ENCODE data around the gene VWA3A.

The VWA3A gene

DNA sequence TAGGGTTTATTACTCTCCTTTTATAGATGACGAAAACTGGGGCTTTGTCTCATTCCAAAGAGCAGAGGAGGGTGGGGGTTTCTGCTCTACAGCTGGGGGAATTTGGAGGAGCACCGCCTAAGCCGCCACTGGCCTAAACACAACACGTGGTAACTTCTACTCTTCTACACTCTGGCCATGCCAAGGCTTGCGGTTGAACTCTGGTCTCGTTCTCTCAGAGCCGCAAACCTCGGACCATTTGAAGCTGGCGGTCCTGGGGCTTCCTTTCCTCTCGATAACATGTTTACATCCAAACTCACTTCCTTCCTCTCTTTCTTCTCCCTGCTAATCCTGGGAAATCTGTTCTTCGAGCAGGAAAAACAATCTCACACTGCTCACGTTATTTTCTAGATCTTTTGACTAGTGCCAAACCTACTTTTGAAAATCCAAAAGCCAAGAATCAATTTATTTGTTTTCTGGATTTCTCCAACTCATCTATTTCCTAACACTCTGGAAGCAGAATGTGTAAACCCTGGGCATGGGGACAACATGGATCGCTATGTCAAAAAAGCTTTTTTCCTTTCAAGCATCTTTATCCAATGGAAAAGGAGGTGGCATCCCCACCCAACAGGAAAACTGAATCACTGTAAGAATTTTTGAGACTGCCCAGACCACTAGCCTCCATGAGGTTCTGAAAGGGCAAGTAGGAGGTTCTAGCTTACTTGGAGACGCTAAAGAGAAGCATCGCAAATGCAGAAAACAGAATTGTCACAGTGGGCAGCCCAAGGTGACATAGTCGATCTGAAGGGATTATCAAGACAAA lies 100.1 kb downstream of the VWA3A start:
- TF ChIP-seq, protein P1, sequence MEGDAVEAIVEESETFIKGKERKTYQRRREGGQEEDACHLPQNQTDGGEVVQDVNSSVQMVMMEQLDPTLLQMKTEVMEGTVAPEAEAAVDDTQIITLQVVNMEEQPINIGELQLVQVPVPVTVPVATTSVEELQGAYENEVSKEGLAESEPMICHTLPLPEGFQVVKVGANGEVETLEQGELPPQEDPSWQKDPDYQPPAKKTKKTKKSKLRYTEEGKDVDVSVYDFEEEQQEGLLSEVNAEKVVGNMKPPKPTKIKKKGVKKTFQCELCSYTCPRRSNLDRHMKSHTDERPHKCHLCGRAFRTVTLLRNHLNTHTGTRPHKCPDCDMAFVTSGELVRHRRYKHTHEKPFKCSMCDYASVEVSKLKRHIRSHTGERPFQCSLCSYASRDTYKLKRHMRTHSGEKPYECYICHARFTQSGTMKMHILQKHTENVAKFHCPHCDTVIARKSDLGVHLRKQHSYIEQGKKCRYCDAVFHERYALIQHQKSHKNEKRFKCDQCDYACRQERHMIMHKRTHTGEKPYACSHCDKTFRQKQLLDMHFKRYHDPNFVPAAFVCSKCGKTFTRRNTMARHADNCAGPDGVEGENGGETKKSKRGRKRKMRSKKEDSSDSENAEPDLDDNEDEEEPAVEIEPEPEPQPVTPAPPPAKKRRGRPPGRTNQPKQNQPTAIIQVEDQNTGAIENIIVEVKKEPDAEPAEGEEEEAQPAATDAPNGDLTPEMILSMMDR (IDR thresholded peaks at IDR 0.05; ENCODE audit: low read depth, low read length, poor library complexity, severe bottlenecking): no peak
- no peak for TF ChIP-seq EZH2phosphoT487 (IDR thresholded peaks at IDR 0.05; ENCODE audit: borderline replicate concordance, low read length)
- H3K4me3 ChIP-seq (ENCODE audit: low read length): peak overlapping the region; percentile 75
- 0 out of 2 replicates have a peak overlapping the region, but pooled peaks have one; percentile 43 for H3K27ac ChIP-seq (ENCODE audit: low read depth, low read length)
- no peaks in the 10 kb centered on the region for H3K36me3 ChIP-seq (ENCODE audit: control insufficient read depth, low read length)
- H3K4me1 ChIP-seq (ENCODE audit: control insufficient read depth, low read length): peaks cover 46% of the 10 kb centered on the region
- no peaks in the 10 kb centered on the region for H3K79me2 ChIP-seq (ENCODE audit: control insufficient read depth, low read length)
- peak overlapping the region; percentile 86 for H3K4me2 ChIP-seq (ENCODE audit: low read length)
- H3K9me3 ChIP-seq (ENCODE audit: control insufficient read depth, insufficient read depth, low read length): no peaks in the 10 kb centered on the region
- no peaks in the 10 kb centered on the region for H3K9me2 ChIP-seq (replicated peaks; ENCODE audit: control insufficient read depth, low read length)
- no peaks in the 10 kb centered on the region for H3K27me3 ChIP-seq (ENCODE audit: control insufficient read depth, low read length)
- H3F3A ChIP-seq (ENCODE audit: control insufficient read depth, insufficient read depth): peaks cover 11% of the 10 kb centered on the region; the same call in 1 of the 2 replicates
- no peaks in the 10 kb centered on the region for H4K20me1 ChIP-seq (ENCODE audit: control insufficient read depth, insufficient read depth, low read depth, low read length)

GRCh38 chr16:22193063-22193411 lies 100.7 kb downstream of the VWA3A start:
- TF ChIP-seq, protein P1 (IDR thresholded peaks at IDR 0.05; ENCODE audit: low read depth, low read length, poor library complexity, severe bottlenecking): no peak
- TF ChIP-seq EZH2phosphoT487 (IDR thresholded peaks at IDR 0.05; ENCODE audit: borderline replicate concordance, low read length): no peak
- no peaks in the 10 kb centered on the region for H4K20me1 ChIP-seq (ENCODE audit: control insufficient read depth, insufficient read depth, low read depth, low read length)
- no peaks in the 10 kb centered on the region for H3K36me3 ChIP-seq (ENCODE audit: control insufficient read depth, low read length)
- H3K9me3 ChIP-seq (ENCODE audit: control insufficient read depth, insufficient read depth, low read length): no peaks in the 10 kb centered on the region
- H3K4me1 ChIP-seq (ENCODE audit: control insufficient read depth, low read length): peaks cover 46% of the 10 kb centered on the region
- no peaks in the 10 kb centered on the region for H3K9me2 ChIP-seq (replicated peaks; ENCODE audit: control insufficient read depth, low read length)
- no peaks in the 10 kb centered on the region for H3K27me3 ChIP-seq (ENCODE audit: control insufficient read depth, low read length)
- H3K79me2 ChIP-seq (ENCODE audit: control insufficient read depth, low read length): no peaks in the 10 kb centered on the region
- H3K27ac ChIP-seq (ENCODE audit: low read depth, low read length): no peak overlapping the region
- H3K4me2 ChIP-seq (ENCODE audit: low read length): peak overlapping the region; percentile 86; the same call in 1 of the 2 replicates
- H3F3A ChIP-seq (ENCODE audit: control insufficient read depth, insufficient read depth): peaks cover 13% of the 10 kb centered on the region; the same call in 1 of the 2 replicates
- no peak overlapping the region for H3K4me3 ChIP-seq (ENCODE audit: low read length)

DNA sequence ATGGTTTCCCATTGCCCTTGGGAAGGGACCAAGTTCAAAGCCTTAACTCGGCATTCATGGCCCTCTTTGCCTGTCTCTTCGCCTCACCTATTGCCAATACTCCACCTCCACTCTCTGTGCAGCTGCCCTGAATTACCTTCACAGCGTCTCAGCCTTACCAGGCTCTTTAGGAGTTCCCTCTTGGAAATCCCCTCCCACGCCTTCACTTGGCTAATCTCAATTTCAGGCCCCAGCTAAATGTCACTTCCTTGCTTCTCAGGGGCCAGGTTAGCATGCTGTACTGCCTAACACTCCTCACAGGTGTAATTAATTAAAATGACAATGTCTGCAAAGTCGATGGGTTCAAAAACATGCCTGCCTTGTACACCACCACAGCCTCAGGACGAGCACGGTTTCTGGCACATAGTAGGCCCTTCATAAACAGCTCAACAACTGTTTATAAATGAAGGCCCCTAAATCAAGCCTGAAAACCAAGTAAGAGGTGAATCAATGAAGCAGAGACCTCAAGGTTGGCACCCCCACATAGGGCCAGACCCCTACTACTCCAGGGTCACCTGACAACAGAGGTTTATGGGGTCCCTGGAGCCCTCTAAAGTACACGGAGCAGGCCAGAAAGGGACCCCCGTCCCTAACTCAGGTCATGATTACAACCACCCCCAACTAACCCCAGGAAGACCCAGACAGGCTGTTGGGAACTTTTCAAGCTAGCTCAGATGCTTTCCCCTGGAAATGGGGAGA lies 102.5 kb downstream of the VWA3A start:
- H3K4me1 ChIP-seq (ENCODE audit: control insufficient read depth, low read length): peaks cover 42% of the 10 kb centered on the region
- H3K36me3 ChIP-seq (ENCODE audit: control insufficient read depth, low read length): no peaks in the 10 kb centered on the region
- no peaks in the 10 kb centered on the region for H3K27me3 ChIP-seq (ENCODE audit: control insufficient read depth, low read length)
- no peaks in the 10 kb centered on the region for H3K9me3 ChIP-seq (ENCODE audit: control insufficient read depth, insufficient read depth, low read length)
- no peaks in the 10 kb centered on the region for H3K9me2 ChIP-seq (replicated peaks; ENCODE audit: control insufficient read depth, low read length)
- no peak for TF ChIP-seq EZH2phosphoT487 (IDR thresholded peaks at IDR 0.05; ENCODE audit: borderline replicate concordance, low read length)
- TF ChIP-seq, protein P1 (IDR thresholded peaks at IDR 0.05; ENCODE audit: low read depth, low read length, poor library complexity, severe bottlenecking): no peak
- H3K79me2 ChIP-seq (ENCODE audit: control insufficient read depth, low read length): no peaks in the 10 kb centered on the region
- H3F3A ChIP-seq (ENCODE audit: control insufficient read depth, insufficient read depth): peaks cover 12% of the 10 kb centered on the region; the same call in 1 of the 2 replicates
- H3K27ac ChIP-seq (ENCODE audit: low read depth, low read length): no peak overlapping the region
- no peaks in the 10 kb centered on the region for H4K20me1 ChIP-seq (ENCODE audit: control insufficient read depth, insufficient read depth, low read depth, low read length)
- H3K4me3 ChIP-seq (ENCODE audit: low read length): peak overlapping the region; percentile 78
- peak overlapping the region; percentile 61 for H3K4me2 ChIP-seq (ENCODE audit: low read length)

All from DOHH2 (cell line).